RWPE1 (cell line): ENCODE results near the gene TMEM130.
A peak's percentile ranks its signal among the peaks of the same experiment; 100 is the strongest.

Experiments used
- CTCF ChIA-PET: fragments of 350-600 bp; sonication (Branson Sonifier 250); formaldehyde crosslinking; extraction: SDS; loops from one replicate; lab custom pipeline; 2021; lab: Yijun Ruan, JAX
- POLR2A ChIA-PET: fragments of 400-600 bp; formaldehyde crosslinking; extraction: SDS; loops from one replicate; lab custom pipeline; 2020; ENCODE audit warnings: antibody characterized with exemption; ENCODE audit not compliant: low non-redundant PET; lab: Yijun Ruan, JAX
- DNase-seq: peaks from one replicate; pipeline ENCODE4 v3.0.0; 2012; ENCODE audit warnings: low spot score
- H3K27ac ChIP-seq: fragments of 450-650 bp; 2 replicates; pipeline ENCODE4 v1.5.1; 2017
- CTCF ChIP-seq: fragments of 450-650 bp; conservative IDR thresholded peaks from 2 replicates; pipeline ENCODE4 v1.5.1; 2017; ENCODE audit warnings: low read depth, mild to moderate bottlenecking

TMEM130 gene

DNA sequence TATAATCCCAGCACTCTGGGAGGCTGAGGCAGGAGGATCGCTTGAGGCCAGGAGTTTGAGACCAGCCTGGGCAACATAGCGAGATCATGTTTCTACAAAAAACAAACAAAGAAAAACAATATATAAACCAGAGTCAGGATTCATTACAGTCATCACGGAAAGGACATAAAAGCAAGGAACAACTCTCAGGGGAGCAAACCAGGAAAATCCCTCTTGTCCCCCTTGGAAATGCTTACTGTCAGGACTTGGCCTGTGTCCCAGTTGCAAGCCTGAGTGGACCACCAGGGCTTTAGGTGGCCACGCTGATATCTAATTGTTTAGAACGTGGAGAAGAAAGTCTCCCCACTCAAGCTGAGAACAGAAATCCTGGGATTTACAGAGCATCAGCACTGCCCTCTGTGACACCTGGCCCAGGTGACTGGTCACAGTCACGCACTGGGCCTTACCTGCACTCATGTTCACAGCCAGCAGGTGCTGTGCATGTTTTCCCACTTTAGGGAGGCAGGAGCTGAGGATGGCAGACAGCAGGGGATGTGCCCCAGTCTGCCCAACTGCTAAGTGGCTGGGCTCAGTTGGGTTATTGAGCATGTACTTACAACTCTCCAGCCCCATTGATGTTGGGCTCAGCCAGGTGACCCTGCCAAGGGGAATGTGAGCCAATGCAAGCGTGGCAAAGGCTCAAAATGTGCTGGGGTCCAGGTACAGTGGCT lies 60.9 kb downstream of the TMEM130 start:
- CTCF ChIA-PET, result no interaction called here

DNA sequence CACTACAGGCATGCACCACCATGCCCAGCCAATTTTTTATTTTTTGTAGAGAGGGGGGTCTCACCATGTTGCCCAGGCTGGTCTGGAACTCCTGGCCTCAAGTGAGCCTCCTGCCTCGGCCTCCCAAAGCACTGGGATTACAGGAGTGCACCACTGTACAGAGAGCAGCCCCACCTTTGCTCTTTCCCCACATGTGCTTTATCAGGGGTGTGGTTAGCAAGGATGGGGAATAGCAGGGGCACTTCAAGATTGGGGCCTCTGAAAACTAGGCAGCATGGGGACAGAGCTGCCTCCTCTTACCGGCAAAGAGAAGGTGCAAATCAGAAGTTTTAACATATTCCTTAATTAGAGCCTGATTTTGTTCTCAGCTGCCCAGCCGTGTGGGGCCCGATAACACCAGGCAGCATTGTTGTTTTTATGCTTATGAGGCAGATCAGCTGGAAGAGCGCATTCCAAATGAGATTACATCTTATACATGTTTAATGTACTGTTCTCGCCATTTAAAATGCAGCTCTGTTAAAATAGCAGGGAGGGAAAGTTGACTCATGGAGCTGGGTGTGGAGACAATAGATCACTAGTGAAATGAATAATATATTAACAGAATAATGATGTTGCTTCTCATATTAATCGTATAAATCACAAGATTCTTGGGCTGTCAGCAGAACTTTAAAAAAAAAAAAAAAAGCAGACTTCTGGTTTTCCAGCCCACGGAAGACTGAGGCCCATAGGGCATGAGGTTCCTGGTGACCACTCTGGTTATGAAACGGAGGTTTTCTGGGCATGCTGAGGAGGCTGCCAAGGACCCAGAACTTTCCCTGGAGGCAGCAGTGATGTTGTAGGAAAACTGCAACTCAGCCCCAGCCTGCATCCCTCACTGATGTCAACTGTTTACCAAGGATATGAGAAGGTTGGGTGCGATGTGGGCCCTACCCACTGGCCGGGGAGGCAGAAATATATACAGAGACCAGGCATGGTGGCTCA lies 62.5 kb downstream of the TMEM130 start:
- ChIA-PET POLR2A (no interaction called here), CTCF (interaction anchor here (0.6 to 0.8 kb wide), 3 partner anchors 26 to 527 kb away, joined by 3 read pairs; no protein-coding TSS in a partner anchor)
- no peak for DNase-seq
- H3K27ac ChIP-seq, result no peak overlapping the region
- no peak for TF ChIP-seq CTCF

More for the DNA sequence above, 60.9 kb downstream of the TMEM130 start:
- H3K27ac ChIP-seq, result no peak overlapping the region
- DNase-seq, result no peak
- TF ChIP-seq CTCF, result no peak
- POLR2A ChIA-PET, result no interaction called here

- CTCF ChIA-PET, result interaction anchor here (0.6 to 0.8 kb wide), 3 partner anchors 13 to 525 kb away, joined by 3 read pairs; no protein-coding TSS in a partner anchor
- no peak overlapping the region for H3K27ac ChIP-seq
- no peak for TF ChIP-seq CTCF
- no peak for DNase-seq
- POLR2A ChIA-PET, result no interaction called here
Observed at GRCh38 chr7:98805956-98806838, 63.6 kb downstream of the TMEM130 start.

DNA sequence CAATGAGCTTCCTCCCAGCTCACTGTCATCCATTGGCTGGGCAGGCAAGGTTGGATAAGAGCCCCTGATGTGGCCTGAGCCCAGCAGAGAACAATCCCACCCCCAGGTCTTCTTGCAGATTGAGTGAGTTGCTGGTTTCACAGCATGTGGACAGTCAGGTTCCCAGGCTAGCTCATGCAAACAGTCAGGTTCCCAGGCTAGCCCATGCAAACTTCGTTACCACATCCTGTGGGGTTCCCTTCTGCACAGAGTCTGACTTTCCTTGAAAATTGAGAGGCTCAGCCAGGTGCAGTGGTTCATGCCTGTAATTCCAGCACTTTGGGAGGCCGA lies 67.1 kb downstream of the TMEM130 start:
- ChIA-PET CTCF (no interaction called here), POLR2A (no interaction called here)
- no peak overlapping the region; the same call in 1 of the 2 replicates for H3K27ac ChIP-seq
- no peak for DNase-seq
- TF ChIP-seq CTCF, result no peak

DNA sequence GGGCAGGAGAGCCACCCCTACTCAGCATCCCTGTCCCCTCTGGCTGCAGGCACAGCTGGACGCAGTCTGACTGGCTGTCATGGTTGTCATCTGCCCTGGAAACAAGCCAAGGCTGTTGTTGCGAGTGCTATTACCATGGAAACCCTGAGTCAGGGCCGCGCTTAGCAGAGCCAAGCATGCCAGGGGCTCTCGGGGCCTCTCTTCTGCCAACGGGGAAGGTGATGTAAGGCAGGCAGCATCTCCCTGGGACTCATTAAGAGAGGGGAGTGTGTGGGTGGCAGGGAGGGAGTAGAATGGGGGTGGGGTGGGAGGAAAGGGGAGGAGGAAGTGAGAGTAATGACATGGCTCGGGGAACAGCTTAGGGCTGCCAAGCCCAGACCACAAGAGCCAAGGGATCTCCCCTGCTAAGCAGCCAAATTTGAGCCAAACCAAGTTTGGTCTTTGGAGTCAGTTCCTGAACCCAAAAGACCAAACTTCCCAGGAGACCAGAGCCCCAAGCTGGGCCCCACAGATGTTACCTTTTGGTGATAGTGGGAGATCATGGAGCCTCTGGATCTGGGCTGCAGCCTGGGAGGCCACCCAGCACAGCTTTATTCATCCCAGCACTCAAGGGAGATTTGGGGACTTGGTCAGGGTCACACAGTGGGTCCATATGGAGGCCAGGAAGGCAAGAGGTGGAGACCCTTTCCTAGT lies 67.6 kb downstream of the TMEM130 start:
- DNase-seq, result peak; percentile 55
- CTCF ChIA-PET, result interaction anchor here (0.6 to 0.8 kb wide), 2 partner anchors 27 to 381 kb away, joined by 3 to 5 read pairs; no protein-coding TSS in a partner anchor
- no peak for TF ChIP-seq CTCF
- H3K27ac ChIP-seq, result peak overlapping the region; percentile 4; the same call in 1 of the 2 replicates
- POLR2A ChIA-PET, result no interaction called here
